HG03103 (cell line): ENCODE results near the gene DDX6.
A peak's percentile ranks its signal among the peaks of the same experiment; 100 is the strongest.
"Not testable (repeated sequence)": the region's sequence is repeated elsewhere in the genome, so short reads cannot be mapped to it uniquely, and the experiment has no call there.

Experiments used
- ATAC-seq: cut with Tn5 transposase; IDR thresholded peaks from one replicate; pipeline ENCODE4 v1.9.1; 2021; ENCODE audit warnings: low read depth; ENCODE audit not compliant: unreplicated experiment

Gene DDX6

DNA sequence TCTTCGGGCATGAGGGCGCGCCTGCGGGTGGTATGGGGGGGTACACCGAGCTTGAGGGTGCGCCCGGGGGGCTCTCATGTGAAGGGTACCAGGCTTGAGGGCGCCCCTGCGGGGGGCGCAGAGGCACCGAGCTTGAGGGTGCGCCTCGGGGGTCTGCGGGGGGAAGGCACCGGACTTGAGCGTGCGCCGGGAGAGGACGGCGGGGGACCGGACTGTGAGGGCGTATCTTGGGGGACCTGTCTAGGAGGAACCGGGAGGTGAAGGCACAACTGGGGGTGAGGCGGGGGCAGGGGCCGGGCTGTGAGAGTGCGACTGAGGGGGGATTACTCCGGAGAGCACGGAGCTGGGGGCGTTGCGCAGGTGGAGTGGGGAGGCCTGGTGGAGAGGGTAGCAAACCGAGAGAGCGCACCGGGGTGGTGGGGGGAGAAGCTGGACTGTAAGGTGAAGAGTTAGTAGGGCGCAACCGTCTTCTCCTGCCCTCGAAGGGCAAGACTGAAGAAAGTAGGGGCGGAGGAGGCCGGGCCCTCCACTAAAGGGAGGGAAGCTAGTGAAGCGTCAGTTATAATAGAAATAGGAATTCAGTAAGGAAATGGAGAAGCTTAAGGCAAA is 1.1 kb upstream of the DDX6 start:
- ATAC-seq, result no peak

DNA sequence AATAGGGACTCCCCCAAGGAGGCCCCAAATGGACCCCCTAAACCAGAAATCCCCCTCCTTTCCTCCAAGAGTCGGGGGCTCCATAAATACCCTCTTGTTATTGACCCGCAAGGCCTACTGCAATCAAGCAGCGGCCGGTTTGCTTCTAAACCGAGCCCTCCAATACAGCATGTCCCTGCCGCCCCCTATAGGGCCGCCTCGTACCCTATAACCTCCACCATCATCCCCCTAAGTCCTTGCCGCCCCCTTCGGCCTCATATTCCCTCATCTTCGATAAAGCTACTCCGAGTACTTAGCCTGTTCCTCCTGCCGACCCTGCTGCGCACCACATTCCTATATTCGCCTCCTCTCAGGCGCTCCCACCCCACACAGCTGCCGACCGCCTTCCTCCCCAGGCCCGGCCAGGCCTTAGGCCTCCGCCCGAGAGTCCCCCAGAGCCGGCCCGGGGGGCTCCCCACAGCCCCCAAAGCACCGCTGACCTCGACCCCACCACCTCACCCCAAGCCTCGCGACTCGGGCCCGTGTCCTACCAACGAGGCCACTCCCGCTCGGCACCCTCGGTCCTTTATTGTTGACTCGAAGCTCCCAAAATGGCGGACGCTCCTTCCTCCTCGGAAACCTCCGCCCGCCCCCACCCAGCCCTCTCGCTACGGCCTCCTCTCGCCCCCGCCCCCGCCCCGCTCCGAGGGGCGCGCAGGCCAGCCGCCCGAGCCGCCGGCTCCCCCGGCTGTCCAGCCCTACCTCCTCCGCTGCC is 430 bp downstream of the DDX6 start:
- peak; percentile 23 for ATAC-seq

DNA sequence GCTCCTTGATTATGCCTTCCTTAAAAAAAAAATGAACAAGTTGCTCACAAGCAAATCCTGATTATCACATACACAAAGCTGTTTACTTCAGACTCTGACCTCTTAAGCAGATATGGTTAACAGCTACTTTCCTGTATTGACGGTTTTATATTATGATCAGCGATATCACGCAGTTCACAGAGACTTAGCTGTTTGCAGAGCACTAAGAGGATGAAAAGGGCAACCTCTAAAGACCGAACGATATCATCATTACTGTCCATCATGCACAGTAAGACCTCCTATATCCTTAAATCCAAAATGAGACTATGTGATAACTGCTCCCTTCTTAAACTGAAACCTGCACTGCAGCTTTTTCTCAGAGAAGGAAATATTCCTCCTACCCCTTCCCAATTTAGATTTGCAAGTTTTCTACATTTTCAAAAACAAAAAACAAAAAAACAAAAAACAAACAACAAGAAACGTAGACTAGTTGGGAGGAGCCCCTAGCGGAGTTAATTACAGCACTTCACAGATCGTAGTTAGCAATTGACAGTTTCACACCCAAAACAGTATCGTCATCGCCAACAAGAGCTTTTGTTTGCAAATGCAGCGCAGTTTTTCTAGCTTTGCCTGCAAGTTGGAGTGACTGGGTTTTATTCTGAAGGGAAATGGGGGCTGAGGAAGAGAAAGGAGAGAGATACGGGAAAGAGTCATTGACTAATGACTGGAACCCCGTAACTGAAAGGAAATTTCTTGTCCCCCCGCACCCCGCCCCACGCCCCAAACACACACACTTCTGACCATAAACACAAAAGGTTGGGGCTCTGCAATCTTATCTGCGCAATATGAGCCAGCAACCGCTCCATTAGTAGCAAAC is 1.2 kb downstream of the DDX6 start:
- ATAC-seq, result no peak

DNA sequence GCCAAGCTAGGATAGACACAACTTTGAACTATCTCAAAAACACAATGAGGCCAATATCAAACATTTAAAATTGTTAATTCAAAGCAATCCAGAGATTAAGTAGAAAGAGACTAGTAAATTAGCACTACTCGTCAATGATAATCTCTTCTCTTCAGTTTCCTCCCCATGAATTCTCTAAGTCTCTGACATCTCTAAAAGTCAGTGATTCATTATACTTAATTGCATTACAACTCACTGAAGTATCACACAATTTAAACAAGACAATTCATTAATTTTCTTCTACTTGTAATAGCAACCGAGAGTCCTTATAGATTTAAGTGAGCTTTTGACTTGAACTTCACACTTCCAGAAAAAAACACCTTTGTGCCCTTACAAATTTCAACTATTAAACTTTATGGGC is 4.3 kb downstream of the DDX6 start:
- ATAC-seq, result no peak

DNA sequence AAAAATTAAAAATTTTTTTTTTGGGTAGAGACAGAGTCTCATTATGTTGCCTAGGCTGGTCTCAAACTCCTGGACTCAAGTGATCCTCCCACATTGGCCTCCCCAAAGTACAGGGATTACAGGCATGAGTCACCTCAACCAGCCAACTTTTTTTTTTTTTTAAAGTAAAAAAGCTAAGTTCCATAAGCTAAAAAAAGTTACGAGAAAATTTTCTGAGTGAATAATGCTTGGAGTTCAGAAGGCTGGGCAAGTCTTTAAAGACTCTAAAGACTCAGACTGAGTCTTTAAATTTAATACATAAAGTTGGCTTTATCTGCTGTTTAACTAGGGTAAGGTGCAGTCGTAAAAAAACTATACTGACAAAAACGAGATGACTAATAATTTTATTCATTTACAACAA is 5.6 kb downstream of the DDX6 start:
- ATAC-seq, result no peak

DNA sequence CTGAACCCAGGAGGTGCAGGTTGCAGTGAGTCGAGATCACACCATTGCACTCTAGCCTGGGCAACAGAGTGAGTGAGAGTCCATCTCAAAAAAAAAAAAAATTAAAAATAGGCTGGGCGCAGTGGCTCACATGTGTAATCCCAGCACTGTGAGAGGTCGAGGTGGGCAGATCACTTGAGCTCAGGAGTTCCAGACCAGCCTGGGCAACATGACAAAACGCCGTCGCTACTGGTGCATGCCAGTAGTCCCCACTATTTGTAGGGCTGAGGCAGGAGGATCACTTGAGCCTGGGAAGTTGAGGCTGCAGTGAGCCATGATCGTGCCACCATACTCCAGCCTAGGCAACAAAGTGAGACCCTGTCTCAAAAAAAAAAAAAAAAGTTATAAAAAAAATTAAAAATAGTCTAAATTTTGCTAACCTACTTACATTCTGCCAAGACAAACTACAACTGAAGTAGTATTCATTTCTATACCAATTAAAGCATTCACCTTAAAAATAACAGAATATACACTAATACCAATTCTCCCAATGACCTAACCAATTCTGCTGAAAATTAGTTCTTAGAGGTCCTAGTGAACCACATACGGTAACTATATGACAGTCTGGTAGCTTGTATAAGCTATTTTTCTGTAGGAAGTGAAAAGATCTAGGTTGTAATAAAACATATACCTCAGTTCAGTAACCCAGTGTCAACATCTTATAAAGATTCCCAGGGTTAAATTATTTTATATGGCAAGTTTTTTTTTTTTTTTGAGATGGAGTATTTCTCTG is 7.1 kb downstream of the DDX6 start:
- ATAC-seq, result no peak

DNA sequence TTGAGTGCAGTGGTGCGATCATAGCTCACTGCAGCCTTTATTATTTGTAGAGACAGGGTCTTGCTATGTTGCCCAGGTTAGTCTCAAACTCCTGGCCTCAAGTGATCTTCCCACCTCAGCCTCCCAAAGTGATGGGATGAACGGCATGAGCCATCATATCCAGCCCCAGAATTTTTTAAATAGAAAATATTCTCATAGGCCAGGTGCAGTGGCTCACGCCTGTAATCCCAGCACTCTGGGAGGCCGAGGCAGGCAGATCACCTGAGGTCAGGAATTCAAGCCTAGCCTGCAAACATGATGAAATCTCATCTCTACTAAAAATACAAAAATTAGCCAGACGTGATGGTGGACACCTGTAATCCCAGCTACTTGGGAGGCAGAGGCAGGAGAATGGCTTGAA is 7.6 kb downstream of the DDX6 start:
- not testable (repeated sequence) for ATAC-seq

DNA sequence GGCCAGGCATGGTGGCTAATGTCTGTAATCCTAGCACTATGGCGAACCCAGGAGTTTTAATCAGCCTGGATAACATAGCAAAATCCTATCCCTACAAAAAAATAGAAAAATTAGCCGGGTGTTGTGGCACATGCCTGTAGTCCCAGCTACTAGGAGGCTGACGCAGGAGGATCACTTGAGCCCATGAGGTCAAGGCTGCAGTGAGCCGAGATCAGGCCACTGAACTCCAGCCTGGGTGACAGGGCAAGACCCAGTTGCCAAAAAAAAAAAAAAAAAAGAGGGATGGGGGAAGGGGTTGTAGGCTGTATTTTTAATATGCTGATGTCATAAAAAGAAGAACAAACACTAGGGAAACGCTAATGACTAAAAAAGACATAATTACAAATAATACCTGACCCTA is 12.1 kb downstream of the DDX6 start:
- no peak for ATAC-seq

DNA sequence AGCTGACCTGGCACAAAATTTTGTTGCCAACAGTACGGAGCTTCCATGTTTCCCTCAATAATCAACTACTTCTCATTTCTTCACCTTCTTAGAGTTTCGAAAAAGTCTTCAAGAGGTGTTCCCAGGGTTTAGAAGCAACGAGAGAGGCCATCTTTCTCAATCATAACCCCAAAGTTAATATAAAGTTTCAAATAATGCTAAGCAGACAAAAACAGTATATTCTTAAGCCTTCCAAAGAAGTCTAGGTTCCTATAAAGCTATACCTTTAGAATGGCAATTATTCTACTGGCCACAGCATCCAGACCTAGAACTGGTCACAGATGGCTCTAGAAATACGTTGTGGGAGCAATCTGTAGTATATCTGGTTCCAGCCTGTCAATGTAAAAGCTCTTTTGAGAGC is 16.9 kb downstream of the DDX6 start:
- no peak for ATAC-seq

DNA sequence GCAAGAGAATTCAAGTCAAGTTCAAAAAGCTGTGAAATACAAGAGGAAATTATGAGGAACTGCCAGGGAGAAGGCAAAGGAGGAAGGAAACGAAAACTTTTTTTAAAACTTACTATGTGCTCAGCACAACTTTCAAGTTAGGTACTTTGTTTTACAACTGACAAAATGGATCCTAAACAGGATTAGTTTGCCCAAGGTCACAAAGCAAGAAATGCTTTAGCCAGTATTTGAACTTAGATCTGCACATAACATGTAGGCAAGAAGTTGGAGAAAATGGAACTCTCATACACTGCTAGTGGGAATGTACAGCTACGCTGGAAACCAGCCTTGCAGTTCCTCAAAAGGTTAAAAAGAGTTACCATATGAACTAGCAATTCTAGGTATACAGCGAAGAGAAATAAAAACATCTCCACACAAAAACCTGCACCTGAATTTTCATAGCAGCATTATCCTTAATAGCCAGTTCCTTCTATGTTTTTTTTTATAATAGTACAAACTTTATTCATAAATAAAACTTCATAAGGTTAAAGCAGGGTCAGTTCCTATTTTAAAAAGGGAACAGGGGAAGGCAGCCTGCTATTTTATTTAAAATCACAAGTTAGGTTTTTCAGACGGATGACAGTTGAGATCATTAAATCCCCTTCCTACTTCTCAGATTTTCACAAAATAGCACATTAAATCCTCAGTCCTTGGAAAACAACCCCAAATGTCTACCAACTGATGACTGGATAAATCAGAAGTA is 19.2 kb downstream of the DDX6 start:
- ATAC-seq, result no peak

DNA sequence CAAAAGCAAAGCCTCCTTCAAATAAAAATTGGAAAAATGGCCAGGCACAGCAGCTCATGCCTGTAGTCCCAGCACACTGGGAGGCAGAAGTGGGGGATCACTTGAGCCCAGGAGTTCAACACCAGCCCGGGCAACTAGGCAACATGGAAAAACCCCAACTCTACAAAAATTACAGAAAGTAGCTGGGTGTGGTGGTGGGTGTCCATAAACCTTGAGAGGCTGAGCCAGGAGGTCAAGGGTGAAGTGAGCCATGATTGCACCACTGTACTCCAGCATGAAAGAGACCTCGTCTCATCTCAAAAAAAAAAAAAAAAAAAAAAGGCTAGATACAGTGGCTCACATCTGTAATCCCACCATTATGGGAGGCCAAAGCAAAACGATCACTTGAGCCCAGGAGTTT is 22.3 kb downstream of the DDX6 start:
- no peak for ATAC-seq

DNA sequence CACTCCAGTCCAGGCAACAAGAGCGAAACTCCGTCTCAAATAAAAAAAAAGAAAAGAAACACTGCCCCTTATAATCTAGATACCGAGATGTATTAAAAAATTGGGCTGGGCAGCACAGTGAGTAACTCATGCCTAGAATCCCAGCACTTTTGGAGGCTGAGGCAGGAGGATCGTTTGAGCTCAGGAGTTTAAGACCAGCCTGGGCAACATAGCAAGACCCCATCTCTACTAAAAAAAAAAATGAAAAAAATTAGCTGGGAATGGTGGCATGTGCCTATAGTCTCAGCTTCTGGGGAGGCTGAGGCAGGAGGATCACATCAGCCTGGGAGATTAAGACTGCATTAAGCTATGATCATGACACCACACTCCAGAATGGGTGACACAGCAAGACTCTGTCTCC is 24.9 kb downstream of the DDX6 start:
- ATAC-seq, result no peak

DNA sequence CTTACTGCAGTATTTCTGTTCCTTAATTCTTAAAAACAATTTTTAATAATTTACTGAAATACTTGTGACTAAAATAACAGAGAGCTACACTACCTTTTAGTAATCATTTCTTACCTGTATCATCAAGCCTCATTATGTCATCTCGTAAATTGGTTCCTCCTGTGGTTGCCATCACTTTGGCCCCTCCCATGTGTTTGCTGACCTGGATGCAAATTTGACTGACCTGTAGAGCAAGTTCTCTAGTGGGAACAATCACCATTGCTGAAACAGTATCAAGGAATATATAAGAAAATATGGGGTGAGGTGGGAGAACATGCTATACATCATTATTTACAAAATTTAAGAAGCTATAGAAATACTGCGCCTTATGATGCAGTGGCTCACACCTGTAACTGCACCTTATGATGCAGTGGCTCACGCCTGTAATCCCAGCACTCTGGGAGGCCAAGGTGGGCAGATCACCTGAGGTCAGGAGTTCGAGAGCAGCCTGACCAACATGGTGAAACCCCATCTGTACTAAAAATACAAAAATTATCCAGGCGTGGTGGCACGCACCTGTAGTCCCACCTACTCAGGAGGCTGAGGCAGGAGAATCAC is 25.8 kb downstream of the DDX6 start:
- ATAC-seq, result not testable (repeated sequence)

DNA sequence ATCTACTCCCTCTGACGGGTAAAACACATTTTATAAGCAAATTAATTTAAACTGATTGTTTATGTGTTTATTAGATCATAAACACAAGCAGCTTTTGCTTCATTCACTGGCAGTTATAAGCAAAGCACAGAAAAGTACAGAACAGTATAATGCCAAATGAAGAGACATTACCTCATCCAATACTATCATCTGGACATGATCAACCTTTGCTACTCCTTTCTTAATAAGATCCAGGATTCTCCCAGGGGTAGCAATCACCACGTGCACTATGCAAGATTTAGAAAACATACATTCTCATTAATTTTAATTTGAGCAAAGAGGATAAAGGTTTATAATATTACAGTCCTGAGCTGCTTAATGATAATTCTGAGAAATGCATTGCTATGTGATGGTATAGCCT is 27.9 kb downstream of the DDX6 start:
- ATAC-seq, result no peak

DNA sequence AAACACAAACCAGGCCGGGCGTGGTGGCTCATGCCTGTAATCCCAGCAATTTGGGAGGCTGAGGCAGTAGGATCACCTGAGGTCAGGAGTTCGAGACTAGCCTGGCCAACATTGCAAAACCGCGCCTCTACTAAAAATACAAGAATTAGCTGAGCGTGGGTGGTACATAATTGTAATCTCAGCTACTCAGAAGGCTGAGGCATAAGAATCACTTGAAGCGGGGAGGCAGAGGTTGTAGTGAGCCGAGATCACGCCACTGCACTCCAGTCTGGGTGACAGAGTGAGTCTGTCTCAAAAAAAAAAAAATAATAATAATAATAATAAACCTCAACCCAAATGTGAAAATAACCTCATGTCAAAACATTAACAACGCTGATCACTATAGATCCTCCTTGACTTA is 29.0 kb downstream of the DDX6 start:
- ATAC-seq, result not testable (repeated sequence)

DNA sequence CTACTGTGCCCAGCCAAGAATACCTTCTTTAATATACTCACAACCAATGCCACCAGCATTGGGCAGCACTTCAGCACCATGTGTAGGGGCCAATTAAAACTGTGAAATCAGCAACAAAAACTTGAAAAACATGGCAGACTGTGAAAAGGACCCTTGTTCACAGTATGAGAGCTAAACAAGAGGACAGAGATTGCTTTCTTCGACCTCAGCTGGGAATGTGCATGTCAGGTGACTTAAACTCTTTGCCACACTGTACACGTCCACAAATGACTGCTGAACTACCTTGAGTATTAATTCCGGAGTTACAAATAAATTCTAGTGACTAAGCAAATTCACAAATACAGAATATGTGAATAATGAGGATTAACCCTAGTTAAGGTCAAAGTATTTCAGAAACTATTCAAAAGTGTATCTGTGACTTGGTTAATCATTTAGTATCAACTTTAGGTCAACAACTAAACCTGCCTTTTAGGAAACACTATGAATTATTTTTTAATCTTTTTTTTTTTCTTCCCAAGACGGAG is 33.0 kb downstream of the DDX6 start:
- no peak for ATAC-seq

DNA sequence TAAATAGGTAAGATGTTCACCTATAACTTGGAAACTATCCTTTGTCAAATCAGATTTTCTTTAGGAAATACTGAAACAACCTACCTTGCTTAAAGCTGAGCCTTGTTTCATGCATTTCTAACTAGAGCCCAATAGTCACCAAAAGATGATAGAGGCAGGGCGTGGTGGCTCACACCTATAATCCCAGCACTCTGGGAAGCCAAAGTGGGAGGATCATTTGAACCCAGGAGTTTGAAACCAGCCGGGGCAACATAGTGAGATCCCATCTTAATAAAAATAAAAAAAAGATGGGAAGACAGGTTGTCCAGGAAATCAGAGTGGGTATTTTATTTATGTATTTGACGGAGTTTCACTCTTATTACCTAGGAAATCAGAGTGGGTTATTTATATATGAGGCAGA is 38.3 kb downstream of the DDX6 start:
- no peak for ATAC-seq

DNA sequence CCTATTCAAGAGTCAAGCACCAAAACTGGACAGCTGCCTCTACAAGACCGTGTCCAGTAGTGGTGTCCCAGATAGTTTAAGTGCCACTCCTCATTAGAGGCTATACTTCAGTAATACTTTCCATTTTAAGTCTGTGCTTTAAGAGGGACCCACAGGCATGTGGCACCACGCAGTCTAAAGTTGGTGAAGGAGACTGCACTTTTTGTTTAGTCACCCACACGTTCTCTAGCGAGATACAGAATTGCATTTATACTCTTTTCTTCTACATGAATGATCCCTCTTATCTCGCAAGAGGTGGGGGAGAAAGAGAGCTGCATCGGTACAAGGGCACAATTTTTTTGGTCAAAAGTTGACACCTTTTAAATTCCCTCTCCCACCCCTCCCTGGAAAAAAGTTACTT is 41.5 kb downstream of the DDX6 start:
- no peak for ATAC-seq

DNA sequence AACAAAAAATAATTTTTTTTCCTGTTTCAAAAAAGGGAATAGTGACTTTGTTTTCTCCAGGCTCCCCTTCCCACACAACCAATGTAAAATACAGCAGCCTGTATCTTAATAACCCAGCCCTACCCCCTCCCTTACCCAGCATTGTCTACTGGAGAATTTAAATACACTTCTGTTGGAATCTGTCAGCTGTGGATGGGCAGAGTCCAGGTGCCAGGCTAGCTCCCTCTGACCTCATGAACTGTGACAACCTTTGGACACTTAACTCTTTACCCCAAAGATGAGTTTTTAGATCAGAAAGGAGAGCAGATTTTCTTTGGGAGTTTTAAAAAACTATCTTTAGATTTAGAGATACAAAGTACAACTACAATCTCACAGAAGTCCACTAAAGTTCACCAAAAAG is 42.9 kb downstream of the DDX6 start:
- no peak for ATAC-seq
